ENCODE data around the gene MARK4.
"Not testable (repeated sequence)": the region's sequence is repeated elsewhere in the genome, so short reads cannot be mapped to it uniquely, and the experiment has no call there.

The MARK4 gene

GRCh38 chr19:45250832-45251451, at the start of gene MARK4:
MARK4 (plus strand) TSS chr19:45251271; CDS start chr19:45251589, 318 bp downstream.
- DNase-seq = peak in 1 of 2 experiments; percentile 35

GRCh38 chr19:45202637-45203036, 48.4 kb upstream of the MARK4 start:
- no peak for DNase-seq

- no peak for DNase-seq
Measured at GRCh38 chr19:45205810-45206209, 45.3 kb upstream of the MARK4 start.

- DNase-seq = no peak
Measured at GRCh38 chr19:45206328-45206727, 44.7 kb upstream of the MARK4 start.

GRCh38 chr19:45211751-45212381, 39.2 kb upstream of the MARK4 start:
- DNase-seq = no peak

- no peak for DNase-seq
Measured at GRCh38 chr19:45213031-45213430, 38.0 kb upstream of the MARK4 start.

GRCh38 chr19:45215391-45216191, 35.5 kb upstream of the MARK4 start:
- DNase-seq = peak in 1 of 2 experiments; percentile 5

GRCh38 chr19:45216667-45217066, 34.4 kb upstream of the MARK4 start:
- DNase-seq = no peak

- DNase-seq = no peak
Measured at GRCh38 chr19:45217193-45217956, 33.7 kb upstream of the MARK4 start.

GRCh38 chr19:45217957-45218334, 33.1 kb upstream of the MARK4 start:
- no peak for DNase-seq

- DNase-seq = no peak
Measured at GRCh38 chr19:45218426-45218825, 32.6 kb upstream of the MARK4 start.

GRCh38 chr19:45218911-45219743, 31.9 kb upstream of the MARK4 start:
- DNase-seq = no peak

GRCh38 chr19:45222724-45223123, 28.3 kb upstream of the MARK4 start:
- DNase-seq = no peak

- DNase-seq = no peak
Measured at GRCh38 chr19:45223879-45224278, 27.2 kb upstream of the MARK4 start.

- no peak for DNase-seq
Measured at GRCh38 chr19:45224645-45225044, 26.4 kb upstream of the MARK4 start.

- not testable (repeated sequence) for DNase-seq
Measured at GRCh38 chr19:45229056-45229455, 22.0 kb upstream of the MARK4 start.

- DNase-seq = no peak
Measured at GRCh38 chr19:45231891-45232290, 19.2 kb upstream of the MARK4 start.

- DNase-seq = no peak
Measured at GRCh38 chr19:45234089-45234869, 16.8 kb upstream of the MARK4 start.

- no peak for DNase-seq
Measured at GRCh38 chr19:45235485-45235884, 15.6 kb upstream of the MARK4 start.

- DNase-seq = no peak
Measured at GRCh38 chr19:45238556-45238955, 12.5 kb upstream of the MARK4 start.

- no peak for DNase-seq
Measured at GRCh38 chr19:45243144-45243732, 7.8 kb upstream of the MARK4 start.
